Stimulated activated CD4-positive, alpha-beta T cell treated with anti-CD3 and anti-CD28 coated beads, Interleukin-2, amount 100 ng/mL, for 4 hours (primary cell): Measurements from ENCODE around the gene NARF.

ENCODE experiments used
- DNase-seq: peaks from one replicate; pipeline ENCODE4 v3.0.0-alpha.2; 2020; ENCODE audit warnings: low read depth

NARF gene

GRCh38 chr17:82477934-82478333 is 19.4 kb downstream of the NARF start:
- no peak for DNase-seq

DNA sequence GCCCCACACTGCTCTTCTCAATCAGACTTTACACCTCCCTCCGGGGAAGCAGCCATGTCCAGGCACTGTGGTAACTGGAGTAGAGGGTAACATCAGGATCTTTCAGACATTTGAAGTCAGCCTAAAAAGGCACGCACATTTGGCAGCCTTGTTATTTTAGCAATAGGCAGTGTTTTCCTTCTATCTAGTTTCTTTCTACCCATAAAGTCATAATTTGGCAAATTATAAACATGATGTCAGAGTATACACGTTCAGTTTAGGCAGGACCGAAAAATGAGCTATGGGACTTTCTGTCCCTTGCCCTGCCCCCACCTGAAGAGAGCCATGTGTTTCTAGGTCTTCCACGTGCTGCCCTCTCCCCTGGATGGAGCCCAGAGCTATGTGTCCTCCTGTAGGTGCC is 21.1 kb downstream of the NARF start:
- DNase-seq, result no peak

DNA sequence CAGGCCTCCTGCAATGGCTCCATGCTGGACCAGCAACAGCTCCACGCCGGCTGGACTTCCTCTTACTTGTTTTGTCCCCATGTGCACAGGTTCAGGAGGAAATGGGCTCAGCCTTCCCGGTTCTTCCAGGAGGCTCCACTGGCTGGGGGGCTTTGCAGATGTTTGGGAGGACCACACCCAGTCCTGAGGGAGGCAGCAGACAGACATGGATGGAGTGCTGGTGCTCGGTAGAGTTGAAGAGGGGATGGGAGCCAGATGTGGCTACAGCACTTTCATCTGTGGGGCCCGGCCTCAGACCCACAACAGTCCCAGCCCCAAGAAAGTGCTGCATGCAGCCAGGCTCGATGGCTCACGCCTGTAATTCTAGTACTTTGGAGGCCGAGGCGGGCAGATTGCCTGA is 21.8 kb downstream of the NARF start:
- DNase-seq, result no peak

DNA sequence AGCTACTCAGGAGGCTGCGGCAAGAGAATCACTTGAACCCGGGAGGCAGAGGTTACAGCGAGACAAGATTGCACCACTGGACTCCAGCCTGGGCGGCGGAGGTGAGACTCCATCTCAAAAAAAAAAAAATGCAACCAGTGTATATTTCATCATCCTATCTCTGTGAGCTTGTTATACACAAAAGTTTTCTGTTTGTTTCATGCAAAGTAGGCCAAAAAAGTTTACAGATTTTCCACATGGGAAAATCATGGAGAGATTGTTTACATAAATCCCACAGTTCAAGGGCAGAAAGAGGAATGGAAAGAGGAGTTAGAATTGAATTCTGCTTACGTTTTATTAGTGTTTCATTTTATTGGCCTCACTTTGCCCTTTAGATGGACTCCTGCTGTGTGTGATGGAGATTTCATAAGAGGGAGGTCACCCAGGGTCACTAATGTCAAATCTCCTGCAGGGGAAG is 24.7 kb downstream of the NARF start:
- DNase-seq, result no peak

- no peak for DNase-seq
Measured at GRCh38 chr17:82483836-82484235, 25.3 kb downstream of the NARF start.

GRCh38 chr17:82486231-82487094 is 27.9 kb downstream of the NARF start:
- DNase-seq, result no peak

DNA sequence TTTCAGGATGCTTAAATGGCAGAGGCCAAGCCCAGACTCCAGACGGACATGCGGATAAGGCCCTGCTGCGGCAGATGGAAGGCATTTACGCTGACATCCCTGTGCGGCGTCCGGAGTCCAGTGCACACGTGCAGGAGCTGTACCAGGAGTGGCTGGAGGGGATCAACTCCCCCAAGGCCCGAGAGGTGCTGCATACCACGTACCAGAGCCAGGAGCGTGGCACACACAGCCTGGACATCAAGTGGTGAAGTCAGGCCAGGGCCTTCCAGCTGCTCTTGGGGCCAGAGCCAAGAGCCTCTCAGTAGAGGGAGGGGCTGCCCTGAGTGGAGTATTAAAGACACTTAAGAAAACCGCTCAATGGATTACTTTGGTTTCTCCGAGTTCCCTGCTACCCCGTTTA is 29.4 kb downstream of the NARF start:
- DNase-seq, result no peak

- DNase-seq, result no peak
Measured at GRCh38 chr17:82489117-82489516, 30.6 kb downstream of the NARF start.

DNA sequence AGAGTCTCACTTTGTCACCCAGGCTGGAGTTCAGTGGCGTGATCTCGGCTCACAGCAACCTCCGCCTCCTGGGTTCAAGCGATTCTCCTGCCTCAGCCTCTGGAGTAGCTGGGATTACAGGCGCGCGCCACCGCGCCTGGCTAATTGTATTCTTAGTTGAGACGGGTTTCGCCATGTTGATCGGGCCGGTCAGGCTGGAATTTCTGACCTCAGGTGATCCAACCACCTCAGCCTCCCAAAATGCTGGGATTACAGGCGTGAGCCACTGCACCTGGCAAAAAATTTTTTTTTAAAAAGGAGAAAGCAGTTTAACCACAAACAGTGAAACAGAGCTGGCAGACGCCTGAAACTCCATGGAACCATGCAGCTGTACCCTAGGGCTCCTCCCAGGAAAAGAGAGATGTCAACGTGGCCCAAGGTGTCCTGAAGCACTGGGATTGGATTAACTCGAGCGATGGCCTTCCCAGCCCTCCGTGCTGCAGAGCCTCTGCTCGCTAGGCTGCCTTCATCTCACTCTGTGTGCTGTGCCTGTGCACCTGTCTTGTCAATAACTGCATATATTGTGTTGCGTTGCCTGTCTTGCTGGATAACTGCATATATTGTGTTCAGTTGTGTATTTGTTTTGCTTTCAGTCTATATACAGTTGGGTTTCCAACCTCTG is 31.4 kb downstream of the NARF start:
- no peak for DNase-seq

- DNase-seq, result no peak
Measured at GRCh38 chr17:82490512-82491195, 32.1 kb downstream of the NARF start.

- DNase-seq, result no peak
Measured at GRCh38 chr17:82491196-82491530, 32.6 kb downstream of the NARF start.

GRCh38 chr17:82491533-82491932 is 33.0 kb downstream of the NARF start:
- DNase-seq, result no peak

- DNase-seq, result no peak
Measured at GRCh38 chr17:82492643-82493225, 34.2 kb downstream of the NARF start.

DNA sequence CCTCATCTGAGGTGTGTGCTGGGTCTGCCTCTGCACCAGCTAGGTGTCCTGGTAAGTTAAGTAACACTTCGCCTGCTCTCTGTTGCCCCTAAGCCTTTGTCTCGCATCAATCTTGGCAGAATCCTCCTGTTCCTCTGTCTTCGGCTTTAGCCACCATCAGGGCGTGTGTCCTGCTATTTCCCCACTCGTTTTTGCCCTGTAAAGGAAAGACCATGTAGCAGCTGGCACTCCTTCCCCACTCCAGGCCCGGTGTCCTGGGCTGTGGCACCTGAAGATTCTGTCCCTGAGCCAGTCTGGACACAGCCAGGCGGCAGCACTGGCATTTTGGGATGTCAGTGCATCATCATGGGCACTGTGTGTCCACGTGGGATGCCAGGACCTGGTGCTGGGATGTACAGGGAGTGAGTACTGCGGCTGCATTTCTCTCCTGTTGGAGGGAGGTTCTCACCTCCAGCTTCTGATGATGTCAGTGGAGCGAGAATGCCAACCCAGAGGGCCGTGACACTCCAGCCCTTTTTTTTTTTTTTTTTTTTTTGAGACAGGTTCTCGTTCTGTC is 34.8 kb downstream of the NARF start:
- DNase-seq, result no peak

- DNase-seq, result peak; percentile 69
Measured at GRCh38 chr17:82494236-82495055, 35.9 kb downstream of the NARF start.

DNA sequence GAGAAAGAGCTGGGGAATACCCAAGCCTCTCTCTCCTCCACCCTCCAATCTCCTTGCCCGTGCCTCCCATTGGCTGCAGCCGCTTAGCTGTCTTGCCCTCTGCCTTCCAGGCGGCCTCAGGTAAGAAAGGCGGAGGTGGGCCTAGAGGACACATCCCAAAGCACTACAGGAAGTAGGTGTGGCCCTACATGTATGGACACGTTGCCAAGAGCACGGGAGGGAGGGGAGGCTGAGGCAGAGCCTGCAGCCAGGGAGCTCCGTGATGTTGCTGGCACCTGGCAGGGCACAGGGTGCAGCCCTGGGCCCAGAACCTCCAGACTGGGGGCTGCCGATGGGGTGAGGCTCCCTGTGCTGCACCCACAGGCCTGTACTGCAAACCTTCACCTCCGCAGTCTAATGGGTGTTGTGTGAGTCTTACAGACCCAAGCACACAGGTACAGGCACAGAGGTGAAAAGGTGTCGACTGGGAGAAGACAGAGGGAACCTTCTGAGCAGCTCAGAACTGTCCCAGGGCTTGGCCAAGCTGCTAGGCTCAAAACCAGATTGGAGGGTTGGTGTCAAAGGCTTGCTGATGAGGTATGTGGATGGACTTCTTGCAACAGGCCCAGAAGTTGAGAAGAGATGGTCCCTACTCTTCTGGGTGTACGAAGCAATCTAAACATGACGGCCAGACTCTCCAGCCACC is 37.4 kb downstream of the NARF start:
- DNase-seq, result no peak

DNA sequence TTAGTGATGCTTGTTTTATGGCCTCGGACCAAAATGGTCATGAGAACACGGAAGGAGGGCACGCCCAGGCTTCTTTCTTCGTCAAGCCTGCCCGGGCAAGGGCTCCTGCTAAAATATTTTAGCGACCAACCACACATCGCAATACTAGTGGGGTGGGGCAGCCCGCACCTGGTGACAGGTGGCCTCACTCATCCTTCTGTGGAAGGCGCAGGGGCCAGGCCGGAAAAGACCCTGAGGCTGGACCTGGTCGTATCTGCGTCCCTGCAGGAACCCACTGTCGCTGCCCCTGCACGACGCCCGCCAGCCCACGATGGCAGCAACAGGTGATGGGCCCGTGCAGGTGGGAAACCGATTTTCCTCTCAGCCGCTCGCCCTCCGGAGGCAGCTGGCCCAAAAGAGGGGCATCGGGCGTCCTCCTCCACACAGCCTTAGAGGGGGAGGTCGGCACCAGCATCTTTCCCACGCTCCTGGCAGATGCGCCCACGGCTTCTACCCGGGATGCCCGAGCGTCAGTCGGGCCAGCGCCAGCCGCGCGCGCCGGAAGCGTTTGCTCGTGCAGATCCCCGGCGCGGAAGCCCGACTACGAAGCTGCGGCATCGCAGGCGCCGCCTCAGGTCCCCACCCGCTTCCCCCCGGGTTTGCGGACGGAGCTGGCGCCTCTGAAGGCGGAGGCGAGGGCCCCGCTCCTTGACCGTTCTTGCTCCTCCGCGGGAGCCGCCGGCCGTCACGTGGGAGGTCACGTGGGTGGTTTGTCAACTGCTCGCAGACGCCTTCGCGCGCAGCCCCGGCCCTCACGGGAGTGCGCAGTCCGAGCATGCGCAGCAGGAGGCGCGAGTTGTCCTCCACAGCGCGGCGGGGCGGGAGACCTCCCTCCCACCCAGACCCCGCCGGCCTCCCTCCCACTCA is 38.2 kb downstream of the NARF start:
- DNase-seq, result peak; percentile 85

DNA sequence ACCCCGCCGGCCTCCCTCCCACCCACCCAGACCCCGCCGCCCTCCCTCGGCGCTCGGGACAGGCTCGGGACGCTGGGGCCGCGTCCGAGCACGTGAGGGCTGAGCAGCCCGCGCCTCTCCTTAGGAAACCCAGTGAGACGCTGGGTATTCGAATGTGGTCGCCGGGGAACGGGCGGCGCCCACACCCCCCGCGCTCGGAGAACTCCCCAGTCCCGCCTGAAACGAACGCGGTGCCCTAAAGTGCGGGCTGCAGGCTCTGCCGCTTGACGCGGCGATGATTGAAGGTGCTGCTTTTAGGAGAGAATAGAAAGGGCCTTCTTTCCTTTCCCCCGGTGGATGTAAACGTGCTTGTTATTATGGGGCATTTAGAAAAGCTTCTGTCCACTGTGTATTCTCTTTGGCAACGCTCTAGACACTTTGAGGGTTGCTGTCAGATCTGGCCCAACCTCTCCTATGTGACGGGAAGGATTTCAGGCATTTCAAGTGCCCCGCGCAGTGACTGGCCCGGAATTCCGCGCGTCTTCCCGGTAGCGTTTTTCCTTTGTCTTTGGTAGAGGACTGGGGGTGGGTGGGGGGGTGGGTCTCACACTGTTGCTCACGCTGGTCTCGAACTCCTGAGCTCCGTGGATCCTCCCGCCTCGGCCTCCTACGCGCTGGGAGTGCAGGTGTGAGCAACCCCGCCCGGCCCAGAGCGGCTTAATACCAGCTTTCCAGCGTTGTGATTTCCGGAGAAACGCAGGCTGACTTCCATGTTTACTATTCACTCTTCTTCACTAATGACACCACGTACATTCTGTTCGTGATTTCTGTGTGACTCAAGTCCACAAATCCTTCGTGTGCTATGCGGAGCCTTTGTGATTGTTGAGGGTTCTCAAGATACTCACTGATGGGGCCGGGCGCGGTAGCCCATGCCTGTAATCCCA is 39.2 kb downstream of the NARF start:
- DNase-seq, result peak; percentile 34

GRCh38 chr17:82502207-82502606 is 43.7 kb downstream of the NARF start:
- no peak for DNase-seq
